COR-L47 (cell line): ENCODE data around the gene ATP6AP1.

Experiments
- DNase-seq: peaks from one replicate; lab custom pipeline; 2025; lab: John Stamatoyannopoulos, UW

The ATP6AP1 gene

GRCh38 chrX:154430479-154430878, 2.0 kb downstream of the ATP6AP1 start:
- DNase-seq, result no peak

GRCh38 chrX:154430916-154431315, 2.4 kb downstream of the ATP6AP1 start:
- no peak for DNase-seq

- no peak for DNase-seq
Measured at GRCh38 chrX:154431341-154431740, 2.9 kb downstream of the ATP6AP1 start.

GRCh38 chrX:154432210-154432609, 3.7 kb downstream of the ATP6AP1 start:
- no peak for DNase-seq

GRCh38 chrX:154433605-154434004, 5.1 kb downstream of the ATP6AP1 start:
- no peak for DNase-seq

GRCh38 chrX:154434394-154435168, 6.1 kb downstream of the ATP6AP1 start:
- no peak for DNase-seq

GRCh38 chrX:154435171-154435733, 6.8 kb downstream of the ATP6AP1 start:
- DNase-seq, result no peak

- peak; percentile 25 for DNase-seq
Measured at GRCh38 chrX:154436374-154436982, 8.0 kb downstream of the ATP6AP1 start.

GRCh38 chrX:154436983-154437752, 8.7 kb downstream of the ATP6AP1 start, which contains the start of gene GDI1:
Gene GDI1 (plus strand): TSS chrX:154437154. CDS start chrX:154437255, 101 bp downstream.
- peak; percentile 50 for DNase-seq

- DNase-seq, result no peak
Measured at GRCh38 chrX:154437971-154438893, 9.8 kb downstream of the ATP6AP1 start.

GRCh38 chrX:154439841-154440240, 11.4 kb downstream of the ATP6AP1 start:
- DNase-seq, result no peak

GRCh38 chrX:154440623-154441357, 12.3 kb downstream of the ATP6AP1 start:
- DNase-seq, result no peak

- DNase-seq, result no peak
Measured at GRCh38 chrX:154441564-154441963, 13.1 kb downstream of the ATP6AP1 start.

GRCh38 chrX:154441984-154442707, 13.7 kb downstream of the ATP6AP1 start:
- DNase-seq, result no peak

- DNase-seq, result no peak
Measured at GRCh38 chrX:154443479-154443910, 15.0 kb downstream of the ATP6AP1 start.

GRCh38 chrX:154443992-154444754, 15.7 kb downstream of the ATP6AP1 start, which contains the start of gene FAM50A:
Gene FAM50A (plus strand): TSS chrX:154444141. CDS start chrX:154444236, 95 bp downstream.
- peak; percentile 55 for DNase-seq

GRCh38 chrX:154444755-154445246, 16.3 kb downstream of the ATP6AP1 start:
- no peak for DNase-seq

- DNase-seq, result no peak
Measured at GRCh38 chrX:154445776-154446175, 17.3 kb downstream of the ATP6AP1 start.

- DNase-seq, result no peak
Measured at GRCh38 chrX:154446430-154446829, 18.0 kb downstream of the ATP6AP1 start.
